Left ventricle myocardium inferior (tissue), 1 donor: ENCODE results near the gene SLC13A4. TPM values are rescaled to one million over a fixed set of nuclear protein-coding genes. Genes with fewer than 3 reads are reported as not detected.

ENCODE experiments used
- DNase-seq: peaks from one replicate; pipeline ENCODE4 v3.0.0-alpha.2; 2020
- H3K27ac ChIP-seq: fragments of 200-600 bp; replicated peaks from 2 replicates; pipeline ENCODE4 v1.8.0; 2021
- H3K27me3 ChIP-seq: fragments of 200-600 bp; 2 replicates; pipeline ENCODE4 v1.8.0; 2021; ENCODE audit warnings: low read depth
- H3K36me3 ChIP-seq: fragments of 200-600 bp; 2 replicates; pipeline ENCODE4 v1.8.0; 2021
- H3K4me1 ChIP-seq: fragments of 200-600 bp; 2 replicates; pipeline ENCODE4 v1.8.0; 2021
- H3K4me3 ChIP-seq: fragments of 200-600 bp; 2 replicates; pipeline ENCODE4 v1.8.0; 2021; ENCODE audit warnings: mild to moderate bottlenecking, moderate library complexity
- H3K9me3 ChIP-seq: fragments of 200-600 bp; replicated peaks from 2 replicates; pipeline ENCODE4 v1.8.0; 2021
- intact Hi-C: fragments of 100-400 bp; cut with micrococcal nuclease; formaldehyde crosslinking; loops from one replicate; pipeline ENCODE4 v1.11.0; 2022
- total RNA-seq: library from RNA; stranded (reverse); fragmentation: NEBNext Ultra II Directional; extraction: Animal tissue kit (Norgen Biotek cat#: 25700); gene quantifications from one replicate; pipeline ENCODE4 v1.2.1, GENCODE V29; 2021
- TF ChIP-seq, protein P1 (sequence below): fragments of 200-600 bp; IDR thresholded peaks from 2 replicates; pipeline ENCODE4 v1.8.0; 2021; ENCODE audit warnings: antibody characterized with exemption, mild to moderate bottlenecking, borderline replicate concordance
- donor health status: DM: no; HTN: yes; CAD: no; lungs with severe emphysema.

Gene SLC13A4
- total RNA-seq, 1 donor from 2014 or later: 0.44 TPM

- H3K27ac ChIP-seq: no peak overlapping the region
- TF ChIP-seq, protein P1, sequence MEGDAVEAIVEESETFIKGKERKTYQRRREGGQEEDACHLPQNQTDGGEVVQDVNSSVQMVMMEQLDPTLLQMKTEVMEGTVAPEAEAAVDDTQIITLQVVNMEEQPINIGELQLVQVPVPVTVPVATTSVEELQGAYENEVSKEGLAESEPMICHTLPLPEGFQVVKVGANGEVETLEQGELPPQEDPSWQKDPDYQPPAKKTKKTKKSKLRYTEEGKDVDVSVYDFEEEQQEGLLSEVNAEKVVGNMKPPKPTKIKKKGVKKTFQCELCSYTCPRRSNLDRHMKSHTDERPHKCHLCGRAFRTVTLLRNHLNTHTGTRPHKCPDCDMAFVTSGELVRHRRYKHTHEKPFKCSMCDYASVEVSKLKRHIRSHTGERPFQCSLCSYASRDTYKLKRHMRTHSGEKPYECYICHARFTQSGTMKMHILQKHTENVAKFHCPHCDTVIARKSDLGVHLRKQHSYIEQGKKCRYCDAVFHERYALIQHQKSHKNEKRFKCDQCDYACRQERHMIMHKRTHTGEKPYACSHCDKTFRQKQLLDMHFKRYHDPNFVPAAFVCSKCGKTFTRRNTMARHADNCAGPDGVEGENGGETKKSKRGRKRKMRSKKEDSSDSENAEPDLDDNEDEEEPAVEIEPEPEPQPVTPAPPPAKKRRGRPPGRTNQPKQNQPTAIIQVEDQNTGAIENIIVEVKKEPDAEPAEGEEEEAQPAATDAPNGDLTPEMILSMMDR: no peak
- no peaks in the 10 kb centered on the region for H3K9me3 ChIP-seq
- no peaks in the 10 kb centered on the region for H3K36me3 ChIP-seq
- intact Hi-C loops: no loop called here
- peaks cover 26% of the 10 kb centered on the region for H3K4me1 ChIP-seq
- H3K4me3 ChIP-seq: no peak overlapping the region
- no peak for DNase-seq
- no peaks in the 10 kb centered on the region for H3K27me3 ChIP-seq
Measured at GRCh38 chr7:135717693-135718092, 10.3 kb downstream of the SLC13A4 start.

DNA sequence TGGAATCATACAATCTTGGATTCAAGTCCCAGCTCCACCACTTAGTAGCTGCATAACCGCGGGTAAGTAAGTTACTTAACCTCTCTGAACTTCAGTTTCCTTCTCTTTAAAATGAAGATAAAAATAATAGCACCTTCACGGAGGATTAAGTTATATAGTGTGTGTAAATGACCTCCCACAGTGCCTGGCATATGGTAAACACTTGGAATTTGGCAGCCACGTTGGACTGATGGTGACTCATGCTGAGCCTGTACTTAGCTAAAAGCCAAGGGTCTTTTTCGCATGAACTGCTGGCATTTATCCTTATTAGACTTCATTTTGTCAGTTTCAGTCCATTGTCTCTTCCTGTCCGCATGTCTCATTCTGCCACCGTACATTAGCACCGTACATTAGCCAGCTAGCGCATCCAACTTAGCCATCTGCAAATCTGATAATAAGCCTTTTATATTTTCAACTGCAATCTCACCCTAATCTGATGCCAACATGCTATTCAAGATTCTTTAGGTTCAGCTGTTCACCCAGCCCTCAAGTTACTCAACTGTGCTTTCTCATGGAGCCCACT, 11.2 kb downstream of the SLC13A4 start:
- no peaks in the 10 kb centered on the region for H3K27me3 ChIP-seq
- peaks cover 34% of the 10 kb centered on the region for H3K4me1 ChIP-seq
- no peak overlapping the region for H3K27ac ChIP-seq
- no peaks in the 10 kb centered on the region for H3K9me3 ChIP-seq
- H3K36me3 ChIP-seq: no peaks in the 10 kb centered on the region
- DNase-seq: no peak
- no peak overlapping the region for H3K4me3 ChIP-seq
- TF ChIP-seq, protein P1: no peak
- intact Hi-C loops: no loop called here

DNA sequence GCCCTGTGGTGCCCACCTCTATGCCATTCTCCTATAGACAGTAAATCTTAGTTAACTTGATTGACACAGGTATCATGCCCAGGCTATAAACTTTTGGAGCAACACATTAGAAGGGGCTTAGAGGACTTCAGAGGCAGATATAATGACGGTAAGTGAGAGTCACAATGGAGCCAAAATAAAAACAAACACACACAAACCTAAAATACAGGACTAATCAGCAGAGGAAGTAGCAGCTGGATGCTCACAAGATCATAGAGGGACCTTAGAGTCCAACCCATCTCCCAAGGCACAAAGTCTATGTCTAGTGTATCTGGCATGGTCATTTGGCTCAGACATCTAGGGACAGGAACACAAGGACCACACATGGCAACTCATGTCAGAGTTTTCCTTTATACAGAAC, 12.3 kb downstream of the SLC13A4 start:
- Histone ChIP-seq H3K4me1 (peaks cover 34% of the 10 kb centered on the region), H3K27me3 (no peaks in the 10 kb centered on the region), H3K36me3 (no peaks in the 10 kb centered on the region), H3K9me3 (no peaks in the 10 kb centered on the region), H3K27ac (no peak overlapping the region), H3K4me3 (no peak overlapping the region)
- TF ChIP-seq, protein P1: no peak
- DNase-seq: no peak
- intact Hi-C loops: no loop called here

- Histone ChIP-seq H3K27ac (no peak overlapping the region), H3K4me3 (no peak overlapping the region), H3K27me3 (no peaks in the 10 kb centered on the region), H3K9me3 (no peaks in the 10 kb centered on the region), H3K4me1 (peaks cover 34% of the 10 kb centered on the region), H3K36me3 (no peaks in the 10 kb centered on the region)
- TF ChIP-seq, protein P1: no peak
- DNase-seq: no peak
- intact Hi-C loops: no loop called here
Measured at GRCh38 chr7:135715055-135715522, 12.9 kb downstream of the SLC13A4 start.

DNA sequence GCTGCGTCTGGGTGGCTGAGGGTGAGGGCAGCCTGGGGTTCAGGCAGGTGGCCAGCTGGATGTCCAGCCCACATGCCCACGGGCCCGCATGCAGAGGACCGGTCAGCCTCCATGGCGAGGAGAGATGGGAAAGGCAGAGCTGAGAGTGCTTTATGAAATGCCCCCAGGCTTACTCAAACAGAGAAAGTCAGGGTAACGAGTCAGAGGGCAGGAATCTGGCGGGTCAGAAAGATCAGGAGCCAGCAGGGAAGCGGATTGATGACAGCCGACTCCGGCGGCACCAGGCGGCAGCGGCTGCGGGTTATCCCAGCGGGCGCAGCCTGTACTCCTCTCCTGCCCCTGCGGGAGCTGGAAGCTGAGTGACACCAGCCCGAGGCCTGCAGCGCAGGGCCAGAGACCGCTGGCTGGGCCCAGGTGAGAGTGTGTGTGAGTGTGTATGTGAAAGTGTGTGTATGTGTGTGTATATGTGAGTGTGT, 13.4 kb downstream of the SLC13A4 start:
- H3K27ac ChIP-seq: no peak overlapping the region
- H3K27me3 ChIP-seq: no peaks in the 10 kb centered on the region
- intact Hi-C loops: no loop called here

More for the DNA sequence above, 13.4 kb downstream of the SLC13A4 start:
- H3K4me3 ChIP-seq: no peak overlapping the region
- TF ChIP-seq, protein P1: no peak
- H3K36me3 ChIP-seq: no peaks in the 10 kb centered on the region
- DNase-seq: no peak
- H3K4me1 ChIP-seq: peaks cover 34% of the 10 kb centered on the region
- H3K9me3 ChIP-seq: no peaks in the 10 kb centered on the region
